Measurements from ENCODE around the gene TNFRSF4.

GRCh38 chr1:1197188-1197500 lies 16.8 kb downstream of the TNFRSF4 start:
- TF ChIP-seq CTCF (IDR thresholded peaks at IDR 0.05 in 2 of 3, conservative IDR thresholded peaks at IDR 0.05 in 1 of 3; ENCODE audit: control insufficient read depth in 2 of 3, extremely low read depth in 1 of 3, insufficient read depth in 1 of 3, low read depth in 3 of 3, low read length in 3 of 3), result no peak
- TF ChIP-seq SIX5 (IDR thresholded peaks at IDR 0.05; ENCODE audit: low read depth, low read length, severe bottlenecking), result no peak
- no peak for TF ChIP-seq EZH2 (IDR thresholded peaks at IDR 0.05; ENCODE audit: borderline replicate concordance, control insufficient read depth, low read depth, low read length)
- no peak for TF ChIP-seq NRF1 (conservative IDR thresholded peaks at IDR 0.05; ENCODE audit: low read depth, low read length)
- TF ChIP-seq CREB1 (IDR thresholded peaks at IDR 0.05; ENCODE audit: low read depth), result no peak
- no peak for TF ChIP-seq MXI1 (IDR thresholded peaks at IDR 0.05; ENCODE audit: low read depth, low read length)
- no peak for TF ChIP-seq ZBTB33 (IDR thresholded peaks at IDR 0.05)
- no peak for TF ChIP-seq CUX1 (IDR thresholded peaks at IDR 0.05; ENCODE audit: insufficient replicate concordance, low read depth, low read length)
- no peak for TF ChIP-seq USF2 (IDR thresholded peaks at IDR 0.05; ENCODE audit: borderline replicate concordance, low read depth, low read length)
